Measurements from ENCODE around the gene ACTN4.

GRCh38 chr19:38718747-38719543, 71.5 kb downstream of the ACTN4 start:
- TF ChIP-seq, protein P1, sequence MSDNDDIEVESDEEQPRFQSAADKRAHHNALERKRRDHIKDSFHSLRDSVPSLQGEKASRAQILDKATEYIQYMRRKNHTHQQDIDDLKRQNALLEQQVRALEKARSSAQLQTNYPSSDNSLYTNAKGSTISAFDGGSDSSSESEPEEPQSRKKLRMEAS (IDR thresholded peaks at IDR 0.05; ENCODE audit: insufficient read depth, insufficient read length) = no peak
- TF ChIP-seq, protein P2, sequence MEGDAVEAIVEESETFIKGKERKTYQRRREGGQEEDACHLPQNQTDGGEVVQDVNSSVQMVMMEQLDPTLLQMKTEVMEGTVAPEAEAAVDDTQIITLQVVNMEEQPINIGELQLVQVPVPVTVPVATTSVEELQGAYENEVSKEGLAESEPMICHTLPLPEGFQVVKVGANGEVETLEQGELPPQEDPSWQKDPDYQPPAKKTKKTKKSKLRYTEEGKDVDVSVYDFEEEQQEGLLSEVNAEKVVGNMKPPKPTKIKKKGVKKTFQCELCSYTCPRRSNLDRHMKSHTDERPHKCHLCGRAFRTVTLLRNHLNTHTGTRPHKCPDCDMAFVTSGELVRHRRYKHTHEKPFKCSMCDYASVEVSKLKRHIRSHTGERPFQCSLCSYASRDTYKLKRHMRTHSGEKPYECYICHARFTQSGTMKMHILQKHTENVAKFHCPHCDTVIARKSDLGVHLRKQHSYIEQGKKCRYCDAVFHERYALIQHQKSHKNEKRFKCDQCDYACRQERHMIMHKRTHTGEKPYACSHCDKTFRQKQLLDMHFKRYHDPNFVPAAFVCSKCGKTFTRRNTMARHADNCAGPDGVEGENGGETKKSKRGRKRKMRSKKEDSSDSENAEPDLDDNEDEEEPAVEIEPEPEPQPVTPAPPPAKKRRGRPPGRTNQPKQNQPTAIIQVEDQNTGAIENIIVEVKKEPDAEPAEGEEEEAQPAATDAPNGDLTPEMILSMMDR (IDR thresholded peaks at IDR 0.05; ENCODE audit: extremely low read depth in 1 of 2, insufficient read depth in 1 of 2, low read depth in 1 of 2, low read length in 2 of 2) = peak; percentile 14 to 17
- TF ChIP-seq POLR2A (IDR thresholded peaks at IDR 0.05; ENCODE audit: low read depth, low read length) (no peak), EZH2 (IDR thresholded peaks at IDR 0.05; ENCODE audit: borderline replicate concordance, low read depth, low read length, severe bottlenecking) (no peak)
